ENCODE data around the gene ALG11. TPM values are rescaled to one million over a fixed set of nuclear protein-coding genes. Genes with fewer than 3 reads are reported as not detected.

Gene ALG11
- total RNA-seq, 4 donors from 2014 or later, result 9.0 to 30.6 (median 28.8) TPM

DNA sequence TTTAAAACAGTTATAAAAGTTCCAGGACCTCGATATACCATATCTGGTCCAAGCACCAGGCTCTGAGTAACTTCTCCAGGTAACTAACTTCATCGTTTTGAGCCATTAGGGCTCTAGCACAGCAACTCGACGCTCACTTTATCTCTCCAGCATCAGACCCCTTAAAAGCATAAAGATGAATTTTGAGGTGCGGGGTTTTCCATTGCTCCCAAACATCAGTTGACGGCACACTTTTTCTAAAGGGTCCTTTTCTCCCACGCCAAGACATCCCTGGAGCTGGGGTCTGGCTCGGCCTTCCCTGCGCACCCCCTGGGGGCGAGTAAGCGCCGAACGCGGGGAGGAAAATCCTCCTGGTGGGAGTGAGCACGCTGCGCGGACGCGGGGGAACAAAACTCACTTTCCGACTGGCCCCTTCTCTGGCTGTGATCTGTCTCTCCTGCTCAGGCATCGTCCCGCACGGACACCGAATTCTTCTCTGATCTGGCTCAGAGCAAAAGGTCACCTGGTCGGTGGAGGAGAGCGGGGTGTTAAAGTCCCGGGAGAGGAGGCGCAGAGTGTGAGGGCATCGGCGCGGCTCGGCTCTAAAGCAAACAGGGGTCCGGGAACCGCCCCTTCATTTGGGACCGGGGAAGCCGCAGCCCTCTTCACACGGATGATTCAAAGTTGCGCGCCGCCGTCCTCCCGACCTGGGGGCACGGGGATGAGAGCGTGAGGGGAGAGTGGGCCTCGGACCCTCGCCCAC, 1.1 kb upstream of the ALG11 start, which contains the start of gene ATP7B:
ATP7B (minus strand) TSS at position 561 of the 742 bp plus-strand sequence; CDS start at position 448, 113 bp downstream.
- in situ Hi-C loops (cut with MboI; ENCODE audit: low pct_ligation_motif_present in 1 of 4, low pct_unique_long_range_greater_than_20kb in 1 of 4, low sequenced_read_pairs in 3 of 4), result loop anchor here in 1 of 4 donors (25.0 kb wide), 1 partner anchor 451 kb away; the partner anchor contains the start of genes CKAP2 and VPS36
- Histone ChIP-seq H3K4me3 (peak within 1 kb of the TSS; percentile 62 to 86 (median 74)), H3K27me3 (no peaks in the 10 kb centered on the region), H3K4me1 (peaks cover 3 to 30% (median 22%) of the 10 kb centered on the region in 4 donors), H3K27ac (peak within 1 kb of the TSS; percentile 82 to 91 (median 86)), H3K36me3 (no peaks in the 10 kb centered on the region), H3K9me3 (no peaks in the 10 kb centered on the region)
- intact Hi-C loops (cut with DNase I; ENCODE audit: low total_unique reads), result no loop called here
- TF ChIP-seq, protein P1, sequence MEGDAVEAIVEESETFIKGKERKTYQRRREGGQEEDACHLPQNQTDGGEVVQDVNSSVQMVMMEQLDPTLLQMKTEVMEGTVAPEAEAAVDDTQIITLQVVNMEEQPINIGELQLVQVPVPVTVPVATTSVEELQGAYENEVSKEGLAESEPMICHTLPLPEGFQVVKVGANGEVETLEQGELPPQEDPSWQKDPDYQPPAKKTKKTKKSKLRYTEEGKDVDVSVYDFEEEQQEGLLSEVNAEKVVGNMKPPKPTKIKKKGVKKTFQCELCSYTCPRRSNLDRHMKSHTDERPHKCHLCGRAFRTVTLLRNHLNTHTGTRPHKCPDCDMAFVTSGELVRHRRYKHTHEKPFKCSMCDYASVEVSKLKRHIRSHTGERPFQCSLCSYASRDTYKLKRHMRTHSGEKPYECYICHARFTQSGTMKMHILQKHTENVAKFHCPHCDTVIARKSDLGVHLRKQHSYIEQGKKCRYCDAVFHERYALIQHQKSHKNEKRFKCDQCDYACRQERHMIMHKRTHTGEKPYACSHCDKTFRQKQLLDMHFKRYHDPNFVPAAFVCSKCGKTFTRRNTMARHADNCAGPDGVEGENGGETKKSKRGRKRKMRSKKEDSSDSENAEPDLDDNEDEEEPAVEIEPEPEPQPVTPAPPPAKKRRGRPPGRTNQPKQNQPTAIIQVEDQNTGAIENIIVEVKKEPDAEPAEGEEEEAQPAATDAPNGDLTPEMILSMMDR (IDR thresholded peaks at IDR 0.05), result peak in 2 of 5 experiments; percentile 19 to 36
- no peak for TF ChIP-seq EP300 (IDR thresholded peaks at IDR 0.05; ENCODE audit: low read depth)
- WGBS, 2 donors (ENCODE audit: low coverage in 1 of 2), result 4 to 8% methylated on average over 10 to 44 of the region's 46 CpGs
- peak; percentile 34 for DNase-seq

DNA sequence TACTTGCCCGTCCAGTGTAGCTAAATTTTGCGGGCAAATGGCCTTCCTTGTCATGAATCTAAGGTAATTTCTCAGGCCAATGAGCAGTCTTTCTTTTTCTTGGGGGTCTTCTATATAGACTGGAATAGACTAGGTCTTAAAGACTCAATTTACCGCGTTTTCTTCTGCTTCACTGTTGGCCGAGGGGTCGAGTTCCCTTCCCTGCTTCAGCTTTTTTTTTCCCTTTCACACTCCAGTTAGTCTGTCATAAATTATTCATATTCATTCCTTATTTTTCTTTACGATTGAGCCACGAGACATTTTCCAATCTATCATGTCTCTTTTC, 276 bp downstream of the ALG11 start:
- WGBS, 2 donors (ENCODE audit: low coverage in 1 of 2), result 0% methylated on average over 5 to 8 of the region's 8 CpGs
- TF ChIP-seq POLR2AphosphoS5 (IDR thresholded peaks at IDR 0.05), result no peak
- TF ChIP-seq, protein P1 (IDR thresholded peaks at IDR 0.05), result no peak
- TF ChIP-seq POLR2A (IDR thresholded peaks at IDR 0.05), result no peak
- TF ChIP-seq EP300 (IDR thresholded peaks at IDR 0.05; ENCODE audit: low read depth), result no peak
- in situ Hi-C loops (cut with MboI; ENCODE audit: low pct_ligation_motif_present in 1 of 4, low pct_unique_long_range_greater_than_20kb in 1 of 4, low sequenced_read_pairs in 3 of 4), result loop anchor here in 1 of 4 donors (25.0 kb wide), 1 partner anchor 450 kb away; the partner anchor contains the start of genes CKAP2 and VPS36
- peak overlapping the region; percentile 76 to 91 (median 84) for H3K27ac ChIP-seq
- no peak for DNase-seq
- H3K4me1 ChIP-seq, result peaks cover 3 to 30% (median 22%) of the 10 kb centered on the region in 4 donors
- no peaks in the 10 kb centered on the region for H3K36me3 ChIP-seq
- peak overlapping the region; percentile 62 to 86 (median 74) for H3K4me3 ChIP-seq
- intact Hi-C loops (cut with DNase I; ENCODE audit: low total_unique reads), result no loop called here
- H3K9me3 ChIP-seq, result no peaks in the 10 kb centered on the region
- no peaks in the 10 kb centered on the region for H3K27me3 ChIP-seq

DNA sequence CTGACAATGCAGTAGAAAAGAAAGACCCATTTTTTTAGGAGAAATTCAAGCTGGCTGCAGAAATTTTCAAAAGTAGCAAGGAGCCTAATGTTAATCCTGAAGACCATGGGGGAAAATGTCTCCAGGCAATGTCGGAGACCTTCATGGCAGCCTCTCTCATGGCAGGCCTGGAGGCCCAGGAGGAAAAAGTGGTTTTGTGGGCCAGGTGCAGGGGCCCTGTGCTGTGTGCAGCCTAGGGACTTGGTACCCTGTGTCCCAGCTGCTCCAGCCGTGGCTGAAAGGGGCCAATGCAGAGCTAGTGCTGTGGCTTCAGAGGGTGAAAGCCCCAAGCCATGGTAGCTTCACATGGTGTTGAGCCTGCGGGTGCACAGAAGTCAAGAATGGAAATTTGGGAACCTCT, 4.1 kb downstream of the ALG11 start:
- no peaks in the 10 kb centered on the region for H3K9me3 ChIP-seq
- in situ Hi-C loops (cut with MboI; ENCODE audit: low pct_ligation_motif_present in 1 of 4, low pct_unique_long_range_greater_than_20kb in 1 of 4, low sequenced_read_pairs in 3 of 4), result loop anchor here in 1 of 4 donors (25.0 kb wide), 1 partner anchor 446 kb away; the partner anchor contains the start of genes CKAP2 and VPS36
- no peaks in the 10 kb centered on the region for H3K27me3 ChIP-seq
- H3K36me3 ChIP-seq, result peaks cover 0 to 11% (median 0%) of the 10 kb centered on the region in 4 donors
- intact Hi-C loops (cut with DNase I; ENCODE audit: low total_unique reads), result no loop called here
- DNase-seq, result no peak
- 91 to 100% methylated on average over 2 to 3 of the region's 3 CpGs for WGBS, 2 donors (ENCODE audit: low coverage in 1 of 2)
- no peak overlapping the region for H3K4me3 ChIP-seq
- H3K4me1 ChIP-seq, result peaks cover 0 to 24% (median 14%) of the 10 kb centered on the region in 4 donors
- TF ChIP-seq EP300 (IDR thresholded peaks at IDR 0.05; ENCODE audit: low read depth) (no peak), POLR2AphosphoS5 (IDR thresholded peaks at IDR 0.05) (no peak), POLR2A (IDR thresholded peaks at IDR 0.05) (no peak)
- TF ChIP-seq, protein P1 (IDR thresholded peaks at IDR 0.05), result no peak
- no peak overlapping the region for H3K27ac ChIP-seq

DNA sequence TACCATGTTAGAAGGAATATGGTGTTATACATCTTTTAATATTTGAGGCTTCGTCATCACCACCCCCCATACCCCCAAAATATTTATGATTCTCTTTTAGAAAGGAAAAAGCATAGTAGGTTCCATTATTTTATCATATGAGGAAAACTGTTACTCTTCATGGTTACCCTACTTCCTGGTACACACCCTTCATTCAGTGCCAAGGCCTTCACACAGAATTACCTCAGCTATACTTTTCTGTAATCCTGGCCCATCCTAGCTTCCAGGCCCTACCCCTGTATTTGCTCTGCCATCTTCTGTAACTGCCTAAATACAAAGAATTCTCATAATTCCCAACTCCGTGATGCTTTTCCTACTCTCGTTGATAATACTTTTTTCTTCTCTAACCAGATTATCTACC, 8.0 kb downstream of the ALG11 start:
- H3K27ac ChIP-seq, result no peak overlapping the region
- peaks cover 0 to 22% (median 5%) of the 10 kb centered on the region in 4 donors for H3K36me3 ChIP-seq
- WGBS, 2 donors (ENCODE audit: low coverage in 1 of 2), result 82 to 83% methylated on average over 3 of the region's 3 CpGs
- no peak for TF ChIP-seq POLR2AphosphoS5 (IDR thresholded peaks at IDR 0.05)
- no peak for TF ChIP-seq POLR2A (IDR thresholded peaks at IDR 0.05)
- TF ChIP-seq, protein P1 (IDR thresholded peaks at IDR 0.05), result no peak
- TF ChIP-seq EP300 (IDR thresholded peaks at IDR 0.05; ENCODE audit: low read depth), result no peak
- no peak overlapping the region for H3K4me3 ChIP-seq
- no peak for DNase-seq
- H3K9me3 ChIP-seq, result no peaks in the 10 kb centered on the region
- intact Hi-C loops (cut with DNase I; ENCODE audit: low total_unique reads) (no loop called here), in situ Hi-C loops (cut with MboI; ENCODE audit: low pct_ligation_motif_present in 1 of 4, low pct_unique_long_range_greater_than_20kb in 1 of 4, low sequenced_read_pairs in 3 of 4) (loop anchor here in 1 of 4 donors (25.0 kb wide), 1 partner anchor 442 kb away; the partner anchor contains the start of genes CKAP2 and VPS36)
- H3K27me3 ChIP-seq, result no peaks in the 10 kb centered on the region
- H3K4me1 ChIP-seq, result peaks cover 0 to 6% (median under 1%) of the 10 kb centered on the region in 4 donors

All from transverse colon (tissue), 4 donors.